HG02884 (cell line): ENCODE measurements around the gene FAM180A.

Experiments used
- ATAC-seq: cut with Tn5 transposase; IDR thresholded peaks from one replicate; pipeline ENCODE4 v1.9.1; 2021; ENCODE audit warnings: mild to moderate bottlenecking, moderate library complexity; ENCODE audit not compliant: unreplicated experiment

Gene FAM180A

GRCh38 chr7:135685306-135686084 is 63.1 kb downstream of the FAM180A start:
- no peak for ATAC-seq

GRCh38 chr7:135684699-135685098 is 63.9 kb downstream of the FAM180A start:
- no peak for ATAC-seq

- ATAC-seq: no peak
Observed at GRCh38 chr7:135684136-135684535, 64.5 kb downstream of the FAM180A start.

- ATAC-seq: no peak
Observed at GRCh38 chr7:135683609-135684008, 65.0 kb downstream of the FAM180A start.

- no peak for ATAC-seq
Observed at GRCh38 chr7:135682191-135682590, 66.4 kb downstream of the FAM180A start.

- ATAC-seq: no peak
Observed at GRCh38 chr7:135681762-135682161, 66.9 kb downstream of the FAM180A start.
